ENCODE results near the gene CCDC91. TPM values are rescaled to one million over a fixed set of nuclear protein-coding genes. Genes with fewer than 3 reads are reported as not detected.

Gene CCDC91
- total and polyA plus RNA-seq, 2 donors from 2014 or later: 17.5 to 35.7 TPM

GRCh38 chr12:28360253-28360652, 170.0 kb downstream of the CCDC91 start:
- intact Hi-C loops (cut with DNase I): no loop called here

DNA sequence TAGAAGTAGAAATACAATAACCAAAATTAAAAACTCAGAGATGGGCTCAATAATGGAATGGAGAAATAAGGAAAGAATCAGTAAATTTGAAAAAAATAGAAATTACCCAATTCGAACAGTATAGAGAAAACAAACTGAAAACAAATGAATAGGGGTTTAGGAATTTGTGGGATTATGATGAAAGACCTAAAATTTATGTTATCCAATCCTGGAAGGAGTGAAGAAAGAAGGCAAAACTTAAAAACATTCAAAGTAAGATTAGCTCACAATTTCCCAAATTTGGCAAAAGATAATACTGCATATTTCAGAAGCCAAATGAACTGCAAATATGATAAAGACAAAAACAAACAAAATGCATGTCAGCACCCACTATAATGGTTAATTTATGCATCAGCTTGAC, 177.1 kb downstream of the CCDC91 start:
- DNase-seq: no peak
- Histone ChIP-seq H3K4me3 (ENCODE audit: low read length in 3 of 3) (no peak overlapping the region), H3K4me1 (ENCODE audit: control insufficient read depth in 2 of 3, insufficient read depth in 2 of 3, low read depth in 1 of 3, low read length in 3 of 3) (no peaks in the 10 kb centered on the region), H3K27me3 (ENCODE audit: control insufficient read depth, insufficient read depth, low read length) (no peaks in the 10 kb centered on the region), H3K9ac (ENCODE audit: low read length in 3 of 3) (no peak overlapping the region), H3K9me3 (ENCODE audit: control insufficient read depth in 2 of 3, insufficient read depth in 1 of 3, low read length in 3 of 3) (peaks cover 0 to 33% (median 0%) of the 10 kb centered on the region in 3 donors), H3K36me3 (ENCODE audit: control insufficient read depth in 2 of 3, insufficient read depth in 3 of 3, low read length in 3 of 3) (peaks cover 0 to 8% (median 0%) of the 10 kb centered on the region in 3 donors), H3K27ac (ENCODE audit: low read depth in 2 of 2, low read length in 2 of 2) (no peak overlapping the region)
- FAIRE-seq: no peak
- no peak for TF ChIP-seq CTCF (IDR thresholded peaks at IDR 0.05; ENCODE audit: borderline replicate concordance, extremely low read depth, insufficient read depth)
- intact Hi-C loops (cut with DNase I): no loop called here

More at GRCh38 chr12:28360253-28360652, 170.0 kb downstream of the CCDC91 start:
- H3K4me1 ChIP-seq (ENCODE audit: control insufficient read depth in 2 of 3, insufficient read depth in 2 of 3, low read depth in 1 of 3, low read length in 3 of 3): no peaks in the 10 kb centered on the region
- no peak for TF ChIP-seq CTCF (IDR thresholded peaks at IDR 0.05; ENCODE audit: borderline replicate concordance, extremely low read depth, insufficient read depth)
- H3K9me3 ChIP-seq (ENCODE audit: control insufficient read depth in 2 of 3, insufficient read depth in 1 of 3, low read length in 3 of 3): no peaks in the 10 kb centered on the region
- no peak for DNase-seq
- no peak for FAIRE-seq
- H3K9ac ChIP-seq (ENCODE audit: low read length in 3 of 3): no peak overlapping the region
- no peaks in the 10 kb centered on the region for H3K27me3 ChIP-seq (ENCODE audit: control insufficient read depth, insufficient read depth, low read length)
- H3K4me3 ChIP-seq (ENCODE audit: low read length in 3 of 3): no peak overlapping the region
- H3K27ac ChIP-seq (ENCODE audit: low read depth in 2 of 2, low read length in 2 of 2): no peak overlapping the region
- H3K36me3 ChIP-seq (ENCODE audit: control insufficient read depth in 2 of 3, insufficient read depth in 3 of 3, low read length in 3 of 3): peaks cover 0 to 1% (median 0%) of the 10 kb centered on the region in 3 donors

DNA sequence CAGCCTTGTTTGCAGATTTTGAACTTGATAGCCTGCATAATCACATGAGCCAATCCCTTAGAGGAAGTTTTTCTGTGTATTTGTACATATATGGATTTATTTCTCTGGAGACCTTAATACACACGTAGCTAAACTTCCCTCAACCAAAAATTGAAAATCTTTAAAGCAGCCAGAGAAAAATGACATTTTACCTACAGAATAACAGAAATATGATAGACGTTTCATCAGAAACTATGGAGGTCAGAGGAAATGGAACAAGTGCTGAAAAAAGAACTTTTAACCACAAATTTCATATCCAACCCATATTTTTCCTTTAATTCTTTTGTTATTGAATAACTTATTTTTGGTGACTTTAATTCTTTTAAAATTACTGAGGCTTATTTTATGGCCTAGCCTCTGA, 177.7 kb downstream of the CCDC91 start:
- H3K27me3 ChIP-seq (ENCODE audit: control insufficient read depth, insufficient read depth, low read length): no peaks in the 10 kb centered on the region
- no peaks in the 10 kb centered on the region for H3K4me1 ChIP-seq (ENCODE audit: control insufficient read depth in 2 of 3, insufficient read depth in 2 of 3, low read depth in 1 of 3, low read length in 3 of 3)
- intact Hi-C loops (cut with DNase I): no loop called here
- H3K36me3 ChIP-seq (ENCODE audit: control insufficient read depth in 2 of 3, insufficient read depth in 3 of 3, low read length in 3 of 3): peaks cover 0 to 8% (median 0%) of the 10 kb centered on the region in 3 donors
- no peak for DNase-seq
- H3K9me3 ChIP-seq (ENCODE audit: control insufficient read depth in 2 of 3, insufficient read depth in 1 of 3, low read length in 3 of 3): peaks cover 0 to 35% (median 0%) of the 10 kb centered on the region in 3 donors
- H3K4me3 ChIP-seq (ENCODE audit: low read length in 3 of 3): no peak overlapping the region
- no peak overlapping the region for H3K27ac ChIP-seq (ENCODE audit: low read depth in 2 of 2, low read length in 2 of 2)
- no peak overlapping the region for H3K9ac ChIP-seq (ENCODE audit: low read length in 3 of 3)
- FAIRE-seq: no peak
- TF ChIP-seq CTCF (IDR thresholded peaks at IDR 0.05; ENCODE audit: borderline replicate concordance, extremely low read depth, insufficient read depth): no peak

DNA sequence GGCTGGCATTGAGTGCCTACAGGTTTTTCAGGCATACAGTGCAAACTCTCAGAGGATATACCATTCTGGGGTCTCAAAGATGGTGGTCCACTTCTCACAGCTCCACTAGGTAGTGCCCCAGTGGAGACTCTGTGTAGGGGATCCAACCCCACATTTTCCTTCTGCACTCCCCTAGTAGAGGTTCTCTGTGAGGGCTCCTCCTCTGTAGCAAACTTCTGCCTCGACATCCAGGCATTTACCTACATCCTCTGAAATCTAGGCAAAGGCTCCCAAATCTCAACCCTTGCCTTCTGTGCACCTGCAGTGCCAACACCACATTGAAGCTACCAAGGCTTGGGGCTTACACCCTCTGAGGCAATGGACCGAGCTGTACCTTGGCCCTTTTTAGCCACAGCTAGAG, 179.2 kb downstream of the CCDC91 start:
- peaks cover 0 to 35% (median 0%) of the 10 kb centered on the region in 3 donors for H3K9me3 ChIP-seq (ENCODE audit: control insufficient read depth in 2 of 3, insufficient read depth in 1 of 3, low read length in 3 of 3)
- H3K27me3 ChIP-seq (ENCODE audit: control insufficient read depth, insufficient read depth, low read length): no peaks in the 10 kb centered on the region
- H3K9ac ChIP-seq (ENCODE audit: low read length in 3 of 3): no peak overlapping the region
- TF ChIP-seq CTCF (IDR thresholded peaks at IDR 0.05; ENCODE audit: borderline replicate concordance, extremely low read depth, insufficient read depth): no peak
- FAIRE-seq: no peak
- no peak overlapping the region for H3K4me3 ChIP-seq (ENCODE audit: low read length in 3 of 3)
- no peaks in the 10 kb centered on the region for H3K4me1 ChIP-seq (ENCODE audit: control insufficient read depth in 2 of 3, insufficient read depth in 2 of 3, low read depth in 1 of 3, low read length in 3 of 3)
- intact Hi-C loops (cut with DNase I): no loop called here
- no peak for DNase-seq
- no peak overlapping the region for H3K27ac ChIP-seq (ENCODE audit: low read depth in 2 of 2, low read length in 2 of 2)
- H3K36me3 ChIP-seq (ENCODE audit: control insufficient read depth in 2 of 3, insufficient read depth in 3 of 3, low read length in 3 of 3): peaks cover 0 to 8% (median 0%) of the 10 kb centered on the region in 3 donors

All from kidney (tissue), 14 donors.